Erythroblast (primary cell): ENCODE data around the gene CACNA1A.

ENCODE experiments used
- GATA1 ChIP-seq: IDR thresholded peaks from 2 replicates; pipeline ENCODE4 v1.6.1; 2011; ENCODE audit warnings: low read depth, mild to moderate bottlenecking, control low read depth, low read length, moderate library complexity
- POLR2A ChIP-seq: IDR thresholded peaks from 2 replicates; pipeline ENCODE4 v1.6.1; 2011; ENCODE audit warnings: mild to moderate bottlenecking, low read length

GRCh38 chr19:13297023-13297422, 209.3 kb downstream of the CACNA1A start:
- no peak for TF ChIP-seq POLR2A
- no peak for TF ChIP-seq GATA1
